Measurements from ENCODE around the gene FAM168A.

Gene FAM168A

GRCh38 chr11:73597956-73598718 is at the start of gene FAM168A:
Gene FAM168A (minus strand): TSS chr11:73598112. CDS start chr11:73468474, 129,638 bp downstream.
- DNase-seq = peak; percentile 97

- peak; percentile 82 for DNase-seq
These were observed 49.7 kb upstream of the FAM168A start for GRCh38 chr11:73647459-73648100.

- DNase-seq = no peak
These were observed 48.2 kb upstream of the FAM168A start, which contains the start of gene PLEKHB1 for GRCh38 chr11:73645972-73646631. Gene PLEKHB1 (plus strand): TSS chr11:73646581. CDS start chr11:73646609, 28 bp downstream.

- DNase-seq = no peak
These were observed 47.4 kb upstream of the FAM168A start for GRCh38 chr11:73645121-73645969.

GRCh38 chr11:73641668-73642067 is 43.8 kb upstream of the FAM168A start:
- DNase-seq = no peak

GRCh38 chr11:73640592-73640991 is 42.7 kb upstream of the FAM168A start:
- DNase-seq = no peak

- DNase-seq = no peak
These were observed 39.1 kb upstream of the FAM168A start for GRCh38 chr11:73637012-73637411.

GRCh38 chr11:73636249-73636648 is 38.3 kb upstream of the FAM168A start:
- no peak for DNase-seq

- no peak for DNase-seq
These were observed 37.8 kb upstream of the FAM168A start for GRCh38 chr11:73635721-73636120.

GRCh38 chr11:73633999-73634398 is 36.1 kb upstream of the FAM168A start:
- DNase-seq = no peak

GRCh38 chr11:73632996-73633395 is 35.1 kb upstream of the FAM168A start:
- no peak for DNase-seq

GRCh38 chr11:73629907-73630306 is 32.0 kb upstream of the FAM168A start:
- DNase-seq = no peak

- DNase-seq = peak; percentile 70
These were observed 27.9 kb upstream of the FAM168A start for GRCh38 chr11:73625696-73626318.

- no peak for DNase-seq
These were observed 25.8 kb upstream of the FAM168A start for GRCh38 chr11:73623686-73624085.

GRCh38 chr11:73622926-73623593 is 25.1 kb upstream of the FAM168A start:
- no peak for DNase-seq

GRCh38 chr11:73614591-73614990 is 16.7 kb upstream of the FAM168A start:
- no peak for DNase-seq

- no peak for DNase-seq
These were observed 14.8 kb upstream of the FAM168A start for GRCh38 chr11:73612601-73613140.

- no peak for DNase-seq
These were observed 937 bp upstream of the FAM168A start for GRCh38 chr11:73598719-73599379.

- no peak for DNase-seq
These were observed 466 bp downstream of the FAM168A start for GRCh38 chr11:73597336-73597955.

GRCh38 chr11:73596547-73596946 is 1.4 kb downstream of the FAM168A start:
- no peak for DNase-seq
